NCI-H446 (cell line): Measurements from ENCODE around the gene AGBL5.
"Not testable (repeated sequence)": the region's sequence is repeated elsewhere in the genome, so short reads cannot be mapped to it uniquely, and the experiment has no call there.

ENCODE experiments used
- DNase-seq, 2 experiments: peaks; one replicate each; lab custom pipeline; 2025; lab: John Stamatoyannopoulos, UW

The AGBL5 gene

DNA sequence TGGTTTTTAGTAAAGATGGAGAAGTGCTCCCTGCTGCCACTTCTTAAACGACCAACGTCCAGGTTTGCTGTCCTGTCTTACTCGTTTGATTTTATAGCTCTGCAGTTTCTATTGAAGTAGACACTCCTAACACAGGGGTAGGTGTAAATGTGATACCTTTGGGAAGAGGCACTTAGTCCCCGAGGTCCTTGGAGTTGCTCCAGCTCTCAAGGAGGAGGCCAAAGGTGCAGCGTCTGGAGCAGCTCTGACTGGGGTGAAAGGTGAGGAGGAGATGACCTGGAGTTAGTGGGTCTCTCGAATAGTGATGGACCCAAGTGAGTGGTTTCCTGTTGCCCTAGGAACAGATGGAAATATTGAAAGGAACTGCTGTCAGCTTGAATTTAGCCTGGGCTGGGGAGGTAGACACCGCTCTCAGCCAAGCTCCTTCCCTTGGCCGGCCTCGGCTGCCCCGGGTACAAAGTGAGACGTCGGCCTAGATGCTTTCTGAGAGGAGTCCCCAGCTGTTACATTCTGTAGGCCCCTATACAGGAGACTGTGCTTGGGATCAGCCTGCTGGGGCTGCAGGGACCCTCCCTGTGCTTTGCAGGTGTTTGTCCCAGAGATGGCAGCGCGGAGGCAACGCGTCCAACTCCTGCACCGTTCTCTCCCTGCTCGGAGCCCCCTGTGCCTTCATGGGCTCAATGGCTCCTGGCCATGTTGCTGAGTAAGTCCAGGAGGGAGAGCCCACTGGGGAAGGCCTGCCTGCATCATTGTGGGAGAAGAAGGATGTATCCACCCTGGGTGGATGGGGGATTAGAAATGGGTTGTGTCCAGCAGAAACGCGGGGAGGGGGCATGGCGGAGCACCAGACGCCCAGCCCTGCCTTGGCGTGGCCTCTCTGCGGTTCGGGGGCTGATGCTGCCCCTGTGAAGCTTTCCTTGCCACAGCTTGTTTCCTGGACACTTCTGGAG, 40.6 kb downstream of the AGBL5 start:
- no peak for DNase-seq

DNA sequence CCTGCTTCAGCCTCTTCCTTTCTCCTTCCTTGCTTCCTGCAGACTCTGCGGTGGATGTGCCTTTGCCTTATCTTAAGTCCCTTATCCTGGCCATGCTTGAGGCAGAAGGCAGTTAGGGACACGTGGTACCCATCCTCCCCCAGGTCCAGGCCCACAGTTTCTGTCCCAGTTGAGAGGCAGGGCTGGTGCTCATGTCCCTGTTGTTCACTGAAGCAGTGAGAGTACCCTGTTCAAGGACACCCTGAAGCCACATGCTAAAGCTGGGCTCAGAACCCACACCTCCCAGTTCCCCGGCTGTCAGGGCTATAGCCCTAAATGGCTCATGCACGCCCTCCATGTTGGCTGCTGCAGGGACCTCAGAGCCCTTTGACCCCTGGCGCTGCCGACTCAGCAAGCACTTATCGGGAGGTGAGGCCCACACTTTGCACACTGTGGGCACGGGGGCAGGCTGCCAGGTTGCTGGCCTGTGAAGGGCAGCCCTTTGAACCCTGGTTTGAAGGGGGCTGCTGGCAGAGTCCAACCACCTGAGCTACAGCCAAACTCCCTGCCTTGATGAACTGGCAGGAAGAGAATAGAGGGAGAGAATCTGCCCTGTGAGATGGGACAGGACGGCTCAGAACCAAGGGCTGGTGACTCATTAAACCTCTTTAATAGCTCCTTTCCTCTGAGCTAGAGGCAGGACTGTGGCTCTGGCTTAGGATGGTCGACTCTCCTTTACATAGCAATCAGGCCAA, 41.4 kb downstream of the AGBL5 start:
- DNase-seq, result no peak

DNA sequence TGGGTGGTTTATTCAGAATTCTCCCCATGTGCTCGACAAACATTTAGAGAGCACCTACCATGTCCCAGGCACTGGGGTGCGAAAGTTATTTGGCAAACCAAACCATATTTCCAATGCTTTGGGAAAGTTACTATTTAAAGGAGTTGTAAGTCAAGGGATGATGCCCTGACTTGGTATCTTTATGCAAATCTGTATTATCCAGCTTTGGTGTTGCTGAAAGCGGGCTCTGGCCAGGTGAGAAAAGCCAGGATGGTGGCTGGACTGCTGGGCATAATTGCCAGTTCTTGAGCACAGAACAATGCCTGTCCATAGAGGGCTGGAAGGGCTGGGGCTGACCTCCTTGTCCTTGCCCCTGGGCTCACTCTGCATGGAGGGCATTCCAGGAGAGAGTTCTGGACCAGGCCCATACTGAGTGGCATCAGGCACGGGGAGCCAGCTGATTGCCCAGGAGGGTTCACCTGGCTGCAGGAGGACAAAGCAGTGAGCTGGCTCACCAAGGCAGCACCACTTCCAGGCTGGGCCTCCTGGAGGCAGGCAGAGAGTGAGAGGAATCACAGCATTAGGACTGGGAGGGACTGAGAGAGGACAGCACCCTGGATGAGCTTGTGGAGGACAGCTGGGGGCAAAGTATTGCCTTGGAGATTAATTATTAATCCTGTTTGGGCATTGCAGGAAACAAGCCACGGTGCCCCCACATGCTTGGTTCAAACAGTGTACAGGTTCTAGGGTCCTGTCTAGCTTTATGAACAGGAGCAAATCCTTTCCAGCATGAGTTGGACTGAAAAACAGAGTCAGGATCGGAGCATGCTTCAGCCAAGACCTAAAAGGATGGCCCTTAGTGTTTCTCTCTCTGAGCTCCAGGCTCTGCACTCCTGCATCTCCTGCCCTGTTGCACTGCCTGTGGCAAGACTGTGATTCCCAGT, 42.2 kb downstream of the AGBL5 start:
- DNase-seq, result no peak

DNA sequence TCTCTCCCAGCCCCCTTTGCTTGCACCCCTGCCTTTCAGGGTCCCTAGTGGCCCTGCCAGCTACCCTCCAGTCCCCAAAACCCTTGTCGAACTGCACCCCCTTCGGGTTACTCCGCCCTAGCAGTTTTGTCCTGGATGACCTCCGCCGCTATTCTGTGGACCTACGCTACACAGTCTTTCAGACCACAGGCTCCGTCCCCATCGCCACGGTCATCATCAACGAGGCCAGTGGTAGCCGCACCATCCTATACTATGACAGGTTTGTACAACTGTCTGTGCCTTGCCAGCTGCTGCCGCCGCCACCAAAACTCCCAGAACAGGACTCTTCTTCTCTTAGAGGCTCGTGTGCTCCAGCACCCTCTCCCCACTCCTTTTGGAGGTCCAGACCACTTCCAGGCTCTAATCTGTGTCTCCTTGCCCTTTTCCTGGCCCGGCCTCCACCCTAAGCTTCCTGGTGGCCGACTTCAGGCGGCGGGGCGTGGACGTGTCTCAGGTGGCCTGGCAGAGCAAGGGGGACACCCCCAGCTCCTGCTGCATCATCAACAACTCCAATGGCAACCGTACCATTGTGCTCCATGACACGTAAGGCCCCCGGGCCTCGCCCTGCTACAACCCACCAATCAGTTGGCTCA, 43.0 kb downstream of the AGBL5 start:
- DNase-seq, result no peak

DNA sequence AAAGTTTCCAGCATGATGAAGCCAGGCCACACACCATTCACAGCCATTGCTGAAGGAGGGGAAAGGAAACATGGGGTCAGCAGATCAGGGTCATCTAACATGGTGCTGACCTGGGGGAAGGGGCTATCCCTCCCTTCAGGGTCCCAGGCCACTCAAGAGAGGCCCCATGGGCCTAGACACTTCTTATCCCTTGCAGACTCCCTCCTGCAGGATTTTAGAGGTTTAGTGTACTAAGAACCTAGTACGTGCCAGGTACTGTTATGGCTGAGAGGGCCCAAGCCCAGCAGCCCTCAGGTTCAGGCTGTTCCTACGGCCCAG, 43.9 kb downstream of the AGBL5 start:
- DNase-seq, result no peak

DNA sequence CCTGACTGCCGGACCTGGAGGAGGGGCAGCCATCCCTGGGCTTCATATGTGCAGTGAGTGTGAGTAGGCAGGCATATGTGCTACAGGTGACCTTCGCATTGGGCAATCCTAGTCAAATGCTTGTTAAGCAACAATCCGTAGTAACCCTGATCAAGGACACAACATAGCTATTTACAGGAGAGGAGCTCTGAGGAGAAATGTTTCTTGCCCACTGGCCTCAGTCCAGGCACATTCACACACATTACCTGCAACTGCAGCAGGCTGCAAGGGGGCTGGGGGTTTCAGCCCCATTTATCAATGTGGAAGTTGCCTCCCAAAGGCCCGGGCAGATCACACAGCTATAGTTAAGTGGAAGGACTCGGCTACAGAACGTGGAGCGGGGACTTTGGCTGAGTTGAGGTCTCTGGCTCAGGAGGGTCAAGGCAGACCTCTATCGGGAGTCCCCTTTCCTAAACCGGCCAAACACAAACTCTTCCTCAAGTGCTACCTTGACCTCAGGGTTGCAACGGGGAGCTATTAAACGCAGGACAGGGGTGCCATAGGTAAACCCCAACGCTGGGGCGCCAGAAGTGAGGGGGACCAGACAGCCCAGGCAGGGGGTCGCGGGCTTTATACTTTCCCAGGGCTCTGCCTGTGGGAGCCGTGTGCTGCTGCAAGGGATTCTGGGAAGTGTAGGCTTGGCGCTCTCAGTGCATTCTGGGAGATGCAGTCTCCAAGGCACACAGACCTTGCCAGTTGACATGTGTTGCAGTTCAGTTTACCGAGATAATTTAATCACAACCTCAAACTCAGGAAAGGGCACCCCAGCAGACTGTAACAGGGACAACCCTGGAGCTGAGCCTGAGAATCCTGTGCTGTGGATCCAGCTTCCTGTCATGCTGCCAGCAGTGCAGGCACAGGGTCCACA, 44.5 kb downstream of the AGBL5 start:
- peak; percentile 54 to 77 for DNase-seq

DNA sequence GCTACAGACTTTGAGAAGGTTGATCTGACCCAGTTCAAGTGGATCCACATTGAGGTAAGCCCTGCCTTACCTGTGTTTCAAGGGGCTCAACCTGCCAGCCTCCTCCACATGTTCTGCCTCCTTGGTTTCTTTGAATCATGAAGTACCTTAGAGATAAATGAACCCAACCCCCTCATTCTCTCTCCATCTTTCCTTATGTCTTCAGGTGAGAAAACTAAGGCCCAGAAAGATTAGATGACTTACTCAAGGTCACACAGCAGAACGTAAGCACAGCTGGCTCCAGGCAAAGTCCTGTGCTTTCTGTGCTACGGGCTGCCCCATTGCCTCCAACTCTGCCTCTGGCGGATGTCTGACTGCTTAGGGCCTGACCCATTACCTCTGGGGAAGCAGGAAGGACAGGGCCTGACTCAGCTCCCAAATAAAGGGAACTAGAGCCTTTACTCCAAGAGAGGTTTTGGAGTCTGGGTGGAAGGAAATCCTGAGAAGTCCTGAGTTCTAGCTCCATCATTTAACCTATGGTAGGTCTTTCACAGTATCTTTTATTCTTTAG, 45.4 kb downstream of the AGBL5 start:
- DNase-seq, result no peak

DNA sequence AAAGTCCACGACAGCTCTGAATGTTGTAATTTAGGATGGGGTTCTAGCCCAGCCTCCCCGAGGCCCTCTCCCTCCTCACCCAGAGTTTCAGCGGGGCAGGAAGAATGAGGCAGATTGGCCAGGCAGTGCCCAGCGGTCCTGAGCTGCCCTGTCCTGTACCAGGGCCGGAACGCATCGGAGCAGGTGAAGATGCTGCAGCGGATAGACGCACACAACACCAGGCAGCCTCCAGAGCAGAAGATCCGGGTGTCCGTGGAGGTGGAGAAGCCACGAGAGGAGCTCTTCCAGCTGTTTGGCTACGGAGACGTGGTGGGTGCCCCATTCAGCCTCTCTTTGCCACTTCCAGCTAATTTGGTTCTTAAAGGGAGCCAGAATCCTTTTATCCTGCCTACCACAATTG, 45.9 kb downstream of the AGBL5 start:
- DNase-seq, result no peak

DNA sequence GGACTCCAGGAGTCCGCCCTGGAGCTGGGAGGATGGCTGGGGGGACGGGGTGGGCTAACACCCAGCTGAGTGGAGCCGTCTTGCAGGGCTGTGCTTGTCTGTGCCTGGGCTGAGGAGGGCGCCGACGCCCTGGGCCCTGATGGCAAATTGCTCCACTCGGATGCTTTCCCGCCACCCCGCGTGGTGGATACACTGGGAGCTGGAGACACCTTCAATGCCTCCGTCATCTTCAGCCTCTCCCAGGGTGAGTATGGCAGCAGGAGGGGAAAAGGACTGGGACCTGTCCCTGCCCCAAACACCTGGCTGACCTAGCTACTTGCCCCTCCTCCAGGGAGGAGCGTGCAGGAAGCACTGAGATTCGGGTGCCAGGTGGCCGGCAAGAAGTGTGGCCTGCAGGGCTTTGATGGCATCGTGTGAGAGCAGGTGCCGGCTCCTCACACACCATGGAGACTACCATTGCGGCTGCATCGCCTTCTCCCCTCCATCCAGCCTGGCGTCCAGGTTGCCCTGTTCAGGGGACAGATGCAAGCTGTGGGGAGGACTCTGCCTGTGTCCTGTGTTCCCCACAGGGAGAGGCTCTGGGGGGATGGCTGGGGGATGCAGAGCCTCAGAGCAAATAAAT, 48.0 kb downstream of the AGBL5 start:
- no peak for DNase-seq

DNA sequence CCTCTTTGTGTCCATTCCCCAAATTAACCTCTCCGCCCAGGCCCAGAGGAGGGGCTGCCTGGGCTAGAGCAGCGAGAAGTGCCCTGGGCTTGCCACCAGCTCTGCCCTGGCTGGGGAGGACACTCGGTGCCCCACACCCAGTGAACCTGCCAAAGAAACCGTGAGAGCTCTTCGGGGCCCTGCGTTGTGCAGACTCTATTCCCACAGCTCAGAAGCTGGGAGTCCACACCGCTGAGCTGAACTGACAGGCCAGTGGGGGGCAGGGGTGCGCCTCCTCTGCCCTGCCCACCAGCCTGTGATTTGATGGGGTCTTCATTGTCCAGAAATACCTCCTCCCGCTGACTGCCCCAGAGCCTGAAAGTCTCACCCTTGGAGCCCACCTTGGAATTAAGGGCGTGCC, 48.6 kb downstream of the AGBL5 start:
- DNase-seq, result no peak

DNA sequence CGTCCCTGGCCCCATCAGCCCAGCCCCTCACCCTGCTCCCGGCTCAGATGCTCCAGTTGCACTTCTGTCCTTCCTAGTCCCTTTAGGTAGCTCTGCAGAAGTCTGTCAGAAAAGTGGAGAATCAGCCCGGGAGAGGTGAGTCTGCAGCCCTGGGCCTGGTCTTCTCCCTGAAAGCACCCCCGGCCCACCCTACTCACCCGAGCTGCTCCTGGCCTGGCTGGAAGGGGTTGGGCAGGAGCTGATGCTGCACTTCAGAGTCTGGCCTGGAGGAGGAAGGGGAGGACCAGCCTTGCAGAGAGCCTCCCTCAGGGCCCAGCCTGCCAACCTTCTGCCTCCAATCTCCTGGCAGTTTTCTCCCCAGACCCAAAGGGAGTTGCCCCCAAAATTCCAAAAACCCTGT, 50.9 kb downstream of the AGBL5 start:
- DNase-seq, result no peak

DNA sequence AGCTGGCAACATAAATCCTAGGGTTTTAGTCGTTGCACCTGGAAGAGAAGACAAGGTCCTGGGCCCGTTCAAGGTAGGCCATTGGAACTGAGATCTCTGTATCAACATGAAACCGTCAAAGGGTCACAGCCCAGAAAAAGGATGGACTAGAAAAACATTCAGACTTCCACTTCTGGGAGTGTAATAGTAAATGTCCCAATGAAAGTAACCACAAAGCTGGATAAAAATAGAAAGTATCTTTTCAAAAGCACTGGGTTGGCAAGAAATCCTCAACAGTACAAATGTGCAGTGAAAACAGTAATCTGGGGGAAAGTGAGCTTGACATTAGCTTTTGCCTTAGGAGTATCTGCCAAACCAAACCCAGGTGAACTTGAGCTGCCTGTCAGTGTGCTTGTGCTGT, 54.5 kb downstream of the AGBL5 start:
- DNase-seq, result no peak

DNA sequence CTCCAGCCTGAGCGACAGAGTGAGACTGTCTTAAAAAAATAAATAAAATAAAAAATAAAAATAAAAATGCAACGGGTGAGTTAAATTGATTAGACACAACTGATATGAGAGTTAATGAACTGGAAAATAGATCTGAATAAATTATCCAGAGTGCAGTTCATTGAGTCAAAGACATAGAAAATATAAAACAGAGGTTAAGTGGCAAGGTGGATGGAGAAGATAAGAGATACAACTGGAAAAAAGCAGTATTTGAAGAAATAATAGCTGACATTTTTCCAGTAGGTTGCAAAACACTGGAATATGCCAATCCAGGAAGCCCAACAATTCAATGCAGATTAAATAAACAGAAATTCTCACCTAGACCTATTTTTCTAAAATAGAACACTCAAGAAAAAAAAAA, 56.8 kb downstream of the AGBL5 start:
- no peak for DNase-seq

DNA sequence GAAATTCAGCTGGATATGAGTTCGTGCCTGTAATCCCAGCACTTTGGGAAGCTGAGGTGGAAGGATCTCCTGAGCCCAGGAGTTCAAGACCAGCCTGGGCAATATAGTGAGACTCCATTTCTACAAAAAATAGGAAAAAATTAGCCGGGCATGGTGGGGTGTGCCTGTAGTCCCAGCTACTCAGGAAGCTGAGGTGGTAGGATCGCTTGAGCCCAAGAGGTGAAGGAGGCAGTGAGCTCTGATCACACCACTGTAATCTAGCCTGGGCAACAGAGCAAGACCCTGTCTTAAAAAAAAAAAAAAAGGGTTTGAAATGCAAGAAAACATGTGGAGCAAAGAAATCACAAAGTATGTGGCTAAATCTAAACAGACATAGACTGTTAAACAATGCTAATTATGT, 57.6 kb downstream of the AGBL5 start:
- DNase-seq, result no peak

DNA sequence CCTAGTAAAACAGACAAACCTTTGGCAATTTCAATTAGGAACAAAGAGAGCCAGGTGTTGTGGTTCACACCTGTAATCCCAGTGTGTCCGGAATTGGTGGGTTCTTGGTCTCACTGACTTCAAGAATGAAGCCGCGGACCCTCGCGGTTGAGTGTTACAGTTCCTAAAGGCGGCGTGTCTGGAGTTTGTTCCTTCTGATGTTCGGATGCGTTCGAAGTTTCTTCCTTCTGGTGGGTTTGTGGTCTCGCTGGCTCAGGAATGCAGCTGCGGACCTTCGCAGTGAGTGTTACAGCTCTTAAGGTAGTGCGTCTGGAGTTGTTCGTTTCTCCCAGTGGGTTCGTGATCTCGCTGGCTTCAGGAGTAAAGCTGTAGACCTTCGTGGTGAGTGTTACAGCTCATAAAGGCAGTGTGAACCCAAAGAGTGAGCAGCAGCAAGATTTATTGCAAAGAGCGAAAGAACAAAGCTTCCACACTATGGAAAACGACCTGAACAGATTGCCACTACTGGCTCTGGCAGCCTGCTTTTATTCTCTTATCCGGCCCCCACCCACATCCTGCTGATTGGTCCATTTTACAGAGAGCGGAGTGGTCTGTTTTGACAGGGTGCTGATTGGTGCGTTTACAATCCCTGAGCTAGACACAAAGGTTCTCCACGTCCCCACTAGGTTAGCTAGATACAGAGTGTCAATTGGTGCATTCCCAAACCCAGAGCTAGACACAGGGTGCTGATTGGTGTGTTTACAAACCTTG, 59.3 kb downstream of the AGBL5 start:
- not testable (repeated sequence) for DNase-seq

DNA sequence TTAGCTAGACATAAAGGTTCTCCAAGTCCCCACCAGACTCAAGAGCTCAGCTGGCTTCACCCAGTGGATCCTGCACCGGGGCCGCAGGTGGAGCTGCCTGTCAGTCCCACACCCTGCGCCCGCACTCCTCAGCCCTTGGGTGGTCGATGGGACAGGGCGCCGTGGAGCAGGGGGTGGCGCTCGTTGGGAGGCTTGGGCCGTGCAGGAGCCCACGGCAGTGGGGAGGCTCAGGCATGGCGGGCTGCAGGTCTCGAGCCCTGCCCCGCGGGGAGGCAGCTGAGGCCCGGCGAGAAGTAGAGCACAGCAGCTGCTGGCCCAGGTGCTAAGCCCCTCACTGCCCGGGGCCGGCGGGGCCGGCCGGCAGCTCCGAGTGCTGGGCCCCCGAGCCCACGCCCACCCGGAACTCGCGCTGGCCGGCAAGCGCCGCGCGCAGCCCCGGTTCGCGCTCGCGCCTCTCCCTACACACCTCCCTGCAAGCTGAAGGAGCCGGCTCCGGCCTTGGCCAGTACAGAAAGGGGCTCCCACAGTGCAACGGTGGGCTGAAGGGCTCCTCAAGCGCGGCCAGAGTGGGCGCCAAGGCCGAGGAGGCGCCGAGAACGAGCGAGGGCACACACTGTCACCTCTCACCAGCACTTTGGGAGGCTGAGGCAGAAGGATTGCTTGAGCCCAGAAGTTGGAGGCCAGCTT, 60.1 kb downstream of the AGBL5 start:
- not testable (repeated sequence) for DNase-seq

DNA sequence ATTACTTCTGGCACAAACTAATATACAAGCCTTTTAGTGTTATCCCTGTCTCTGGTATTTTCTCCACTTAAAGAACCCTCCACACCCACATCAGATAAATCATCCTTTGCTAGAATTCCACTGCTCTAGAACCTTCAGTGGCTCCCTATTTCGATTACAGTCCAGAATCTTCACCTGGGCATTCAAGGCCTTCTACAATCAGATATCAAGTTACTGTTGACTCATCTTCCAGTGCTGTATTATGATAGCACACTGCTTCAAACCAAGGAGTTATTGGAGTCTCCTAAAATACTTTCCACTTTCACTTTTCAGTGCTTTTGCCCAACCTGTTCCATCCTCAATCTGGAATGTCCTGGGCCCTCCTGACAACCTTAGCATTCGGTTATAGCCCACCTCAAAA, 64.1 kb downstream of the AGBL5 start:
- DNase-seq, result no peak

DNA sequence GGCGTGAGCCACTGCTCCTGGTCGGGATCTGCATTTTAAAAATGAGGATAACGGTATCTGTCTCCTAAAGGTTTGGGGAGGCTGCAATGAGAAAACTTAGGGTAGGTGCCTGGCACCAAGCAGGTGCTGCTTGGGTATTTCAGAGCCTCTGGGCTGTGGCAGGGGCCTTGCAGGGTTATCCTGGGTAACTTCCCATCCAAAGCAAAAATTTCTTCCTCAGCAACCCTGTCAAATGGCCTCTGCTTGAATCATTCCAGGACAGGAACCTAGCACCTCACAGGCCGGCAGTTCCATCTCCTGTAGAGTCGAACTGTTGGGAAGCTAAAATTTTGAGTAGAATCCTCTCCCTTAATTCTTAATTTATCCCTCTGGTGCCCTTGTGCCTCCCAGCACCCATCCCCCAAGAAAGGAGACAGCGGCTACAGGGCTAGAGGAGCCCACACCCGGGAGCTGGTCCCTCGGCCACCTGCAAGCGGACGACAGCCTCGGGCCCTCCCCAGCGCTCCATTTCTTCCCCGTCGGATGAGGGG, 66.6 kb downstream of the AGBL5 start:
- peak in 1 of 2 experiments; percentile 15 for DNase-seq
